ENCODE measurements around the gene TNFRSF19.

GRCh38 chr13:23578411-23579071, 8.3 kb downstream of the TNFRSF19 start:
- no peak for TF ChIP-seq POLR2A (IDR thresholded peaks at IDR 0.05; ENCODE audit: low read depth, low read length)
- TF ChIP-seq TAF1 (IDR thresholded peaks at IDR 0.05; ENCODE audit: low read depth, low read length), result no peak
- TF ChIP-seq POLR2AphosphoS5 (IDR thresholded peaks at IDR 0.05; ENCODE audit: low read depth, low read length), result no peak
- TF ChIP-seq SPI1 (IDR thresholded peaks at IDR 0.05; ENCODE audit: low read depth, low read length), result no peak; the same call in 1 of the 2 replicates
- no peak for TF ChIP-seq PAX5 (IDR thresholded peaks at IDR 0.05; ENCODE audit: insufficient read depth, low read length, severe bottlenecking)
